Measurements from ENCODE around the gene UBE2G1. TPM values are rescaled to one million over a fixed set of nuclear protein-coding genes. Genes with fewer than 3 reads are reported as not detected.
A peak's percentile ranks its signal among the peaks of the same experiment; 100 is the strongest.

Gene UBE2G1
- total RNA-seq, 1 experiment from 2014 or later: 56.8 TPM

DNA sequence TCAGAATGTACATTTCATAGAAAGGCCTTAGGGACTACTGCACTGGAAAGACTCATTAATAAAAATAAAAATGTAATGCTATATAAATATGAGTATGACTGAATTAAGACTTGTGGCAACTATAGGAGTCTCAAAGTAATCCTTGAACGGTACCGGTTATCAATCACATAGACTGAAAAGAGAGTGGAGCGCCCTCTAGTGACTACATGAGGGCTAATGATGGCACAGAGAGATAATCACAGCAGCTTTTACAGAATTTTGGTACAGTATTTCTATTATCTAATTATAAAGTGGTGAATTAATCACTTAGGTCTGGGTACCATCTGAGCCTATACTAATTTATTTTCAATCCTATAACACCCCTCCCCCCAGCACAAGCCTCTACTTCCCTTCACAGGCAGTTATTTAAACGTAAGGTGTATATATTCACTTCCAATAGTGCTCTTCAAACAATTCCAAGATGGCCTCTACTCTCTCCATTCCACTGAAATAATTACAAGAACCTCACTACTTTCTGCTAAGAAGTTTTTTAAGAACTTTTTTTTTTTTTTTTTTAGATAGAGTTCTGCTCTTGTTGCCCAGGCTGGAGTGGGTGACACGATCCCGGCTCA, 62.0 kb downstream of the UBE2G1 start:
- TF ChIP-seq, protein P1, sequence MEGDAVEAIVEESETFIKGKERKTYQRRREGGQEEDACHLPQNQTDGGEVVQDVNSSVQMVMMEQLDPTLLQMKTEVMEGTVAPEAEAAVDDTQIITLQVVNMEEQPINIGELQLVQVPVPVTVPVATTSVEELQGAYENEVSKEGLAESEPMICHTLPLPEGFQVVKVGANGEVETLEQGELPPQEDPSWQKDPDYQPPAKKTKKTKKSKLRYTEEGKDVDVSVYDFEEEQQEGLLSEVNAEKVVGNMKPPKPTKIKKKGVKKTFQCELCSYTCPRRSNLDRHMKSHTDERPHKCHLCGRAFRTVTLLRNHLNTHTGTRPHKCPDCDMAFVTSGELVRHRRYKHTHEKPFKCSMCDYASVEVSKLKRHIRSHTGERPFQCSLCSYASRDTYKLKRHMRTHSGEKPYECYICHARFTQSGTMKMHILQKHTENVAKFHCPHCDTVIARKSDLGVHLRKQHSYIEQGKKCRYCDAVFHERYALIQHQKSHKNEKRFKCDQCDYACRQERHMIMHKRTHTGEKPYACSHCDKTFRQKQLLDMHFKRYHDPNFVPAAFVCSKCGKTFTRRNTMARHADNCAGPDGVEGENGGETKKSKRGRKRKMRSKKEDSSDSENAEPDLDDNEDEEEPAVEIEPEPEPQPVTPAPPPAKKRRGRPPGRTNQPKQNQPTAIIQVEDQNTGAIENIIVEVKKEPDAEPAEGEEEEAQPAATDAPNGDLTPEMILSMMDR (IDR thresholded peaks at IDR 0.05; ENCODE audit: insufficient read depth in 1 of 2, low read depth in 1 of 2, low read length in 1 of 2, severe bottlenecking in 1 of 2, unreplicated experiment in 1 of 2): peak; percentile 46 to 47
- Mint-ChIP-seq H3K4me3 (ENCODE audit: unreplicated experiment) (no peak overlapping the region), H3K4me1 (ENCODE audit: low read depth, unreplicated experiment) (no peaks in the 10 kb centered on the region), H3K9me3 (ENCODE audit: unreplicated experiment) (no peaks in the 10 kb centered on the region), H3K27ac (ENCODE audit: unreplicated experiment) (no peak overlapping the region), H3K27me3 (ENCODE audit: insufficient read depth, unreplicated experiment) (no peaks in the 10 kb centered on the region), H3K36me3 (ENCODE audit: insufficient read depth, unreplicated experiment) (peaks cover 16% of the 10 kb centered on the region)
- intact Hi-C loops (cut with micrococcal nuclease; ENCODE audit: unreplicated experiment): loop anchor here (1.0 kb wide), 1 partner anchor 89 kb away; no protein-coding TSS in a partner anchor
- Histone ChIP-seq H3K9me3 (no peaks in the 10 kb centered on the region), H3K4me3 (ENCODE audit: low read depth, low read length) (no peak overlapping the region), H3K36me3 (ENCODE audit: control insufficient read depth, insufficient read depth, low read length) (no peaks in the 10 kb centered on the region), H3K27me3 (replicated peaks; ENCODE audit: control insufficient read depth, insufficient read depth, low read length) (no peaks in the 10 kb centered on the region), H3K4me1 (no peaks in the 10 kb centered on the region)
- peak in 1 of 2 experiments; percentile 32 for DNase-seq
- POLR2A ChIA-PET: no interaction called here
- no TSS peak for BruUV-seq (replicated peaks)
- CTCF ChIA-PET: interaction anchor here (0.7 to 2.0 kb wide), 4 partner anchors 63 to 1712 kb away, joined by 3 to 6 read pairs (median 4); no protein-coding TSS in a partner anchor

DNA sequence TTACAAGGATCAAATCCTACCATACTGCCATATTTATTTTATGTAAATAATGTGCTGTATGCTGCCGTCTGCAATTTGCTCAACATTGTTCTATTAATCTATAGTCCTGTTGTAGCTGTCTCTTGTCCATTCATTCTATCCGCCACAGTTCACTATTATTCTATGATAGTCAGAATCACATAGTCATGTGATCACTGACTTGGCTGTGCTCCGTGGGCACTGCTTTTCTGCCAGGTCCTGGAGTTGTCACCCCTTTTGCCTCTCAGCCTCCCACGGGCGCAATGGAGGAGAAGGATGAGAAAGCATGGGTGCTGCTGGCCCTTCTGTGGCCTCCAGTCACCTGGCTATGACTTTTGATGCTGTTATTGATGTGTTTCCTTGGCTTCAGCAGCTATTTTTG, 65.4 kb downstream of the UBE2G1 start:
- Mint-ChIP-seq H3K36me3 (ENCODE audit: insufficient read depth, unreplicated experiment) (peaks cover 19% of the 10 kb centered on the region), H3K9me3 (ENCODE audit: unreplicated experiment) (no peaks in the 10 kb centered on the region), H3K4me3 (ENCODE audit: unreplicated experiment) (no peak overlapping the region), H3K27me3 (ENCODE audit: insufficient read depth, unreplicated experiment) (no peaks in the 10 kb centered on the region), H3K27ac (ENCODE audit: unreplicated experiment) (no peak overlapping the region), H3K4me1 (ENCODE audit: low read depth, unreplicated experiment) (no peaks in the 10 kb centered on the region)
- intact Hi-C loops (cut with micrococcal nuclease; ENCODE audit: unreplicated experiment): no loop called here
- H3K9me3 ChIP-seq: no peaks in the 10 kb centered on the region
- ChIA-PET POLR2A (no interaction called here), CTCF (no interaction called here)
- H3K27me3 ChIP-seq (replicated peaks; ENCODE audit: control insufficient read depth, insufficient read depth, low read length): no peaks in the 10 kb centered on the region
- H3K4me3 ChIP-seq (ENCODE audit: low read depth, low read length): no peak overlapping the region
- no peak for DNase-seq
- no TSS peak for BruUV-seq (replicated peaks)
- TF ChIP-seq, protein P1 (IDR thresholded peaks at IDR 0.05; ENCODE audit: insufficient read depth in 1 of 2, low read depth in 1 of 2, low read length in 1 of 2, severe bottlenecking in 1 of 2, unreplicated experiment in 1 of 2): no peak
- no peaks in the 10 kb centered on the region for H3K4me1 ChIP-seq
- no peaks in the 10 kb centered on the region for H3K36me3 ChIP-seq (ENCODE audit: control insufficient read depth, insufficient read depth, low read length)

DNA sequence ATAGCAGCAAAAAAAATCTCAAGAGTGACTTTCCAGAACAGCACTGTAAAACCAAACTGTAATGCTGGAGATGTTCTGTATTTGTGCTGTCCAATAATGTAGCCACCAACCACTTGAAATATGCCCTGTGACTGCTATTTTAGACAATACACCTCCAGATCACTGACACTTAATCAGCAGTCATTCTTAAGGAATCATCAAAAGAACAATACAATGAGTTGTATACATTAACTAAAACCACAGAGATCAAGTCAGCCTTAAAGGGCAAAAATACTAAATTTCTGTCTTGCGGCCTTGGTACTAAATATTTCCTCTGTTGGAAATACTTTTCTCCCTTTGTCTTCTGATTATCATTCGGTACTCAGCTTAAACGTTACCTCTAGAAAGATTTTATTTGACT, 69.1 kb downstream of the UBE2G1 start:
- POLR2A ChIA-PET: no interaction called here
- no peaks in the 10 kb centered on the region for H3K27me3 Mint-ChIP-seq (ENCODE audit: insufficient read depth, unreplicated experiment)
- H3K4me1 Mint-ChIP-seq (ENCODE audit: low read depth, unreplicated experiment): no peaks in the 10 kb centered on the region
- BruUV-seq (replicated peaks): no TSS peak
- H3K27ac Mint-ChIP-seq (ENCODE audit: unreplicated experiment): no peak overlapping the region
- no peak for DNase-seq
- no peaks in the 10 kb centered on the region for H3K9me3 Mint-ChIP-seq (ENCODE audit: unreplicated experiment)
- H3K36me3 ChIP-seq (ENCODE audit: control insufficient read depth, insufficient read depth, low read length): no peaks in the 10 kb centered on the region
- no peaks in the 10 kb centered on the region for H3K4me1 ChIP-seq
- peaks cover 24% of the 10 kb centered on the region for H3K36me3 Mint-ChIP-seq (ENCODE audit: insufficient read depth, unreplicated experiment)
- H3K4me3 ChIP-seq (ENCODE audit: low read depth, low read length): no peak overlapping the region
- no peak overlapping the region for H3K4me3 Mint-ChIP-seq (ENCODE audit: unreplicated experiment)
- intact Hi-C loops (cut with micrococcal nuclease; ENCODE audit: unreplicated experiment): no loop called here
- TF ChIP-seq, protein P1 (IDR thresholded peaks at IDR 0.05; ENCODE audit: insufficient read depth in 1 of 2, low read depth in 1 of 2, low read length in 1 of 2, severe bottlenecking in 1 of 2, unreplicated experiment in 1 of 2): no peak
- CTCF ChIA-PET: interaction anchor here (0.6 kb wide), 1 partner anchor 119 kb away, joined by 3 read pairs; no protein-coding TSS in a partner anchor
- no peaks in the 10 kb centered on the region for H3K27me3 ChIP-seq (replicated peaks; ENCODE audit: control insufficient read depth, insufficient read depth, low read length)
- no peaks in the 10 kb centered on the region for H3K9me3 ChIP-seq

Data from Caco-2 (cell line).